ENCODE results near the gene USP25. TPM values are rescaled to one million over a fixed set of nuclear protein-coding genes. Genes with fewer than 3 reads are reported as not detected.

The USP25 gene
- total RNA-seq, 2 experiments from 2014 or later: 31.8 to 35.8 TPM

DNA sequence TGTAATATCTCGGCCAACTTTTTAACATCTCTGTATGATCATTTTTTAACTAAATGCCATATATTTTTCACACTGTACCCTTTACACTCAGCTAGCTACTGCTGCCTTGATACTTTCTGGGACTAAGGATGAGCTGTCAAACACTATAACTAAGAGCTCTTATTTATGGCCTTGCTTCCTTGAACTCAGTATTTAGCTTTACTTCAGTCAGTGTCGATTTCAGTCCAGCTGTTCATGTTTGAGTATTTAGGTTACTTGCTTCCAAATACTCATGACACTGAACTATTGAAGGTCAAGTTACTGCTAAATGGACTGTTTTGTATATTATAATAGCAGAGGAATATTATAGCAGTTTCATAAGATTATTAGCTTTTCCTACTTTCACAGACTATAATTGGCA, 25.9 kb upstream of the USP25 start:
- CTCF ChIA-PET: interaction anchor here (0.8 kb wide), 1 partner anchor 123 kb away, joined by 3 read pairs; no protein-coding TSS in a partner anchor
- intact Hi-C loops (cut with DNase I, micrococcal nuclease): no loop called here
- Mint-ChIP-seq H3K27me3 (no peaks in the 10 kb centered on the region), H3K27ac (no peak overlapping the region), H3K36me3 (ENCODE audit: low read depth) (no peaks in the 10 kb centered on the region), H3K4me1 (no peaks in the 10 kb centered on the region), H3K9me3 (ENCODE audit: low read depth) (peaks cover 10% of the 10 kb centered on the region), H3K4me3 (no peak overlapping the region)
- ATAC-seq: no peak
- POLR2A ChIA-PET: no interaction called here
- DNase-seq: no peak

DNA sequence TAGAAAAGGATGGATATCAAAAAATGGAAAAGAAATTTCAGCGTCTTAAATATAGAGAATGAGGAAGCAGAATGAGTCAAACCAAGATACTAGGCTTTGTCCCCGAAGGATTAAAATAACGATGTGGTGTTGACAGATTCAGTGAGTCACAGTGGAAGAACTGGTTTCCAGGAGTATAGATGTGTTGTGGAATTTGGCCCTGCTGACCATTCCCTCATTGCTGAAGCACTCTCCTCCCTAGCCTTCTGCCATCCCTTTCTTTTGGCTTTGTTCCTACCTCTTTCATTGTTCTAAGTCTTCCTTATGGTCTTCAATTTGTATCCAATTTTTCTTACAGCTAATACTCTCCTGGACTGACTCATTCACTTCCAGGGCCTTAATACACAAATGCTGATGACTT, 23.1 kb upstream of the USP25 start:
- H3K27ac Mint-ChIP-seq: no peak overlapping the region
- no peaks in the 10 kb centered on the region for H3K36me3 Mint-ChIP-seq (ENCODE audit: low read depth)
- H3K4me3 Mint-ChIP-seq: no peak overlapping the region
- POLR2A ChIA-PET: no interaction called here
- H3K9me3 Mint-ChIP-seq (ENCODE audit: low read depth): peaks cover 9% of the 10 kb centered on the region
- H3K27me3 Mint-ChIP-seq: peaks cover 4% of the 10 kb centered on the region
- H3K4me1 Mint-ChIP-seq: no peaks in the 10 kb centered on the region
- ATAC-seq (no peak), DNase-seq (no peak)
- CTCF ChIA-PET: no interaction called here
- intact Hi-C loops (cut with DNase I, micrococcal nuclease): no loop called here

DNA sequence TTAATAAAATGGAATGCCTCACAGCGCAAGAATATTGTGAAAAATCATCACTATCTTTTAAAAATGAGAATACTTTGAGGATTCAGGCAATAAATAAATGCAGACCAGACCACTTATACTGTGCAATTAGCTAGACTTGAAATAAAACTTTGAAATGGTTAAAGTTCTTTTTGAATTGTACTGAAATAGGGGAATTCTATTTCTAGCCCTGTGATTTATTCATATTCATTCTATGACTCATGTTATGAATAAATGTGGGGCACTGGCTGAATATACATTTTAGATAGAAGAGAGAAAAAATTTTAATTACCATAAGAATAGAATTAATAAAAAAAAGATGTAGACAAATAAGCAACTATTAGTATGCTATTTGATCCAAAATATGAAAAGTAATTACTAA, 16.4 kb upstream of the USP25 start:
- Mint-ChIP-seq H3K36me3 (ENCODE audit: low read depth) (no peaks in the 10 kb centered on the region), H3K9me3 (ENCODE audit: low read depth) (no peaks in the 10 kb centered on the region), H3K4me3 (no peak overlapping the region), H3K4me1 (no peaks in the 10 kb centered on the region), H3K27me3 (peaks cover 4% of the 10 kb centered on the region), H3K27ac (no peak overlapping the region)
- ChIA-PET CTCF (no interaction called here), POLR2A (no interaction called here)
- intact Hi-C loops (cut with DNase I, micrococcal nuclease): loop anchor here in 1 of 2 experiments (10.0 kb wide), 1 partner anchor 1609 kb away; no protein-coding TSS in a partner anchor
- no peak for DNase-seq
- ATAC-seq: no peak

DNA sequence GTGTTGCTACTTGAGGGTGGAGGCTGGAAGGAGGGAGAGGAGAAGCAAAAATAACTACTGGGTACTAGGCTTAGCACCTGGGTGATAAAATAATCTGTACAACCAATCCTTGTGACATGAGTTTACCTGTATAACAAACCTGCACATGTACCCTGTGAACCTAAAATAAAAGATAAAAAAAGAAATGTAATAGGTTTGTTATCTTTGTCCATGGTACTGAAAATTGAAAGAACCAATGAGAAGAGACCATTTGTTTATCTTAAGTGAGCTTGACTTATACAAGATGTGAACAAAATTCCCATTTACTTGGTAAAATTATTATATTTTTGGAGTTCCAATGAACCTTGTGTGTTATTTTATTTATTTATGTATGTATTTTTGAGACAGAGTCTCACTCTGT, 11.1 kb upstream of the USP25 start:
- intact Hi-C loops (cut with DNase I, micrococcal nuclease): loop anchor here in 1 of 2 experiments (10.0 kb wide), 1 partner anchor 1614 kb away; no protein-coding TSS in a partner anchor
- ChIA-PET CTCF (no interaction called here), POLR2A (no interaction called here)
- H3K4me3 Mint-ChIP-seq: no peak overlapping the region
- DNase-seq: no peak
- no peaks in the 10 kb centered on the region for H3K4me1 Mint-ChIP-seq
- H3K27me3 Mint-ChIP-seq: no peaks in the 10 kb centered on the region
- H3K36me3 Mint-ChIP-seq (ENCODE audit: low read depth): no peaks in the 10 kb centered on the region
- H3K27ac Mint-ChIP-seq: no peak overlapping the region
- H3K9me3 Mint-ChIP-seq (ENCODE audit: low read depth): peaks cover 4% of the 10 kb centered on the region
- ATAC-seq: no peak

DNA sequence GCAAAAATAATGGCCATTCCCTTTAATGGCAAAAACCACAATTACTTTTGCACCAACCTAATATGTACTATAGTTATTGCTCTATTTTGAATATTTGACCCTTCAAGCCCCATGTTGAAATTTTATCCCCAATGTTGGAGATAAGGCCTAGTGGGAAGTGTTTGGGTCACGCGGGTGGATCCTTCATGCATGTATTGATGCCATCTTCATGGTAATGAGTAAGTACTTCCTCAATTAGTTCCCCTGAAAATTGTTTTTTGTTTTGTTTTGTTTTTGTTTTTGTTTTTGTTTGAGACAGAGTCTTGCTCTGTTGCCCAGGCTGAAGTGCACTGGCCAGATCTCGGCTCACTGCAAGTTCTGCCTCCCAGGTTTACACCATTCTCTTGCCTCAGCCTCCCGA, 9.8 kb upstream of the USP25 start:
- H3K4me3 Mint-ChIP-seq: no peak overlapping the region
- no peaks in the 10 kb centered on the region for H3K27me3 Mint-ChIP-seq
- no peak for ATAC-seq
- no peaks in the 10 kb centered on the region for H3K36me3 Mint-ChIP-seq (ENCODE audit: low read depth)
- POLR2A ChIA-PET: no interaction called here
- intact Hi-C loops (cut with DNase I, micrococcal nuclease): loop anchor here in 1 of 2 experiments (10.0 kb wide), 1 partner anchor 1615 kb away; no protein-coding TSS in a partner anchor
- H3K9me3 Mint-ChIP-seq (ENCODE audit: low read depth): peaks cover 4% of the 10 kb centered on the region
- CTCF ChIA-PET: no interaction called here
- no peak for DNase-seq
- H3K4me1 Mint-ChIP-seq: no peaks in the 10 kb centered on the region
- no peak overlapping the region for H3K27ac Mint-ChIP-seq

DNA sequence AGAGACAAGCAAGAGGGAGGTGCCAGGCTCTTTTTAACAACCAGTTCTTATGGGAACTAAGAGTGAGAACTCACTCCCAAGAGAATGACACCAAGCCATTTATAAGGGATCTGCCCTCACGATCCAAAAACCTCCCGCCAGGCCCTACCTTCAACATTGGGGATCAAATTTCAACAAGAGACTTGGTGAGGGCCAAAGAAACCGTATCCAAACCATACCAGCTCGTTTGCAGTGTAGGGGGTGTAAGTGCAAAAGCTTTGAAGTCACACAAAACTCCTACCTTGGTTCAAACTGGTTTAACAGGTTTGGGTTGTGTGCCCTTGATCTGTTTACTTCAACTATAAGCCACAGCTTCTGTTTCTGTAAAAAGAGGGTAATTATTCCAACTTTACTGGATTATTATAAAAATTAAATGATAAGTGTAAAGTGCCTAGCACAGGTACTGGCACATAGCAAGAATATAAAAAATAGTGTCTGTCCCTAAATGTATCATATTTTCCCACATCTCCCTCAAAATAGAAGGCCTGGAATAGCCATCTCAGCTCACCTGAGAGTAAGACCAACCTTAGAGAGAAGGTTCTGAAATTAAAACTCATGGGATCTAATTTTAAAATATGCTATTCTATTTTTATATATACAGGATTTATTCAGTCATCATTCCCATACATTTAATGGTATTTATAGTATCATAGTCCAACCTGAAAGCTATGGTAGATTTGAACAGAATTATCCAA, 7.0 kb upstream of the USP25 start:
- ATAC-seq (no peak), DNase-seq (no peak)
- intact Hi-C loops (cut with DNase I, micrococcal nuclease): no loop called here
- Mint-ChIP-seq H3K36me3 (ENCODE audit: low read depth) (no peaks in the 10 kb centered on the region), H3K4me3 (no peak overlapping the region), H3K4me1 (no peaks in the 10 kb centered on the region), H3K27me3 (peaks cover 2% of the 10 kb centered on the region), H3K9me3 (ENCODE audit: low read depth) (peaks cover 4% of the 10 kb centered on the region), H3K27ac (no peak overlapping the region)
- ChIA-PET POLR2A (no interaction called here), CTCF (no interaction called here)

DNA sequence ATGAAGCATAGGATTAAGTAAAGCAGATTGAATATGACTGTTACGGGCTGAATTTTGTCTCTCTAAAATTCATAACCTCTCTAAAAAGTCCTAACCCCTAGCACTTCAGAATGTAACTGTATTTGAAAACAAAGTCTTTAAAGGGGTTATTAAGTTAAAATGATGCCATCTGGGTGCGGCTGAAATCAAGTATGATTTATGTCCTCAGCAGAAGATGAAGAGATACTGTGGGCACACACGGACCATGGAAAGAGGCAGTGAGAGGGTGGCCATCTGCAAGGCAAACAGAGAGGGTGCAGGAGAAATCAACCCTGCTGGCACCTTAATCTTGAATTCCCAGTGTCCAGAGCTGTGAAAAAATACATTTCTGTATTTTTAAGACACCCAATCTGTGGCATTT, 3.8 kb upstream of the USP25 start:
- CTCF ChIA-PET: no interaction called here
- Mint-ChIP-seq H3K4me3 (no peak overlapping the region), H3K9me3 (ENCODE audit: low read depth) (peaks cover 4% of the 10 kb centered on the region), H3K4me1 (no peaks in the 10 kb centered on the region), H3K36me3 (ENCODE audit: low read depth) (no peaks in the 10 kb centered on the region), H3K27ac (no peak overlapping the region), H3K27me3 (peaks cover 4% of the 10 kb centered on the region)
- ATAC-seq (no peak), DNase-seq (no peak)
- POLR2A ChIA-PET: no interaction called here
- intact Hi-C loops (cut with DNase I, micrococcal nuclease): no loop called here

DNA sequence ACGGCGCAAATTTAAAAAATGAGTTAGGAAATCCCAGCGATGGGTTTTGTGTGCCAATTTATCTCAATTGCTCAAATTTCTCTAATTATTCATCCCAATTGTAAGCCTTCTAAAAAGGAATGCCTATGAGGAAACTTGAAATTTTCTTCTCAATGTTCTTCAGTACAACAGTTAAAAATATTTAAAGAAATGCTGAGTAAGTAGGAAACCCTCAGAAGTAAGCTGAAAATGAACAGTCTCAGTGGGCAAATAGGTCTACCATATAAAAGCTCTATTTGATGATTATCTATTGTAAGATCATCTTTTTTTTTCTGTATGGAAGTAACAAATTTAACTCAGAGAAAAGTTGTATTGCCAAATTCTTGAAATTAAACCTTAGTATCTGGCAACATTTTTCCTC, 1.7 kb upstream of the USP25 start:
- intact Hi-C loops (cut with DNase I, micrococcal nuclease): loop anchor here in 1 of 2 experiments (2.0 kb wide), 1 partner anchor 1511 kb away; the partner anchor contains the start of gene RBM11
- ChIA-PET POLR2A (interaction anchor here (0.7 kb wide), 1 partner anchor 479 kb away, joined by 3 read pairs; no protein-coding TSS in a partner anchor), CTCF (interaction anchor here (0.9 to 1.4 kb wide), 3 partner anchors 14 to 35 kb away, joined by 3 to 4 read pairs (median 4); no protein-coding TSS in a partner anchor)
- Mint-ChIP-seq H3K36me3 (ENCODE audit: low read depth) (no peaks in the 10 kb centered on the region), H3K27me3 (peaks cover 4% of the 10 kb centered on the region), H3K4me1 (peaks cover 9% of the 10 kb centered on the region), H3K4me3 (no peak overlapping the region), H3K27ac (no peak overlapping the region), H3K9me3 (ENCODE audit: low read depth) (no peaks in the 10 kb centered on the region)
- DNase-seq: no peak
- ATAC-seq: no peak

DNA sequence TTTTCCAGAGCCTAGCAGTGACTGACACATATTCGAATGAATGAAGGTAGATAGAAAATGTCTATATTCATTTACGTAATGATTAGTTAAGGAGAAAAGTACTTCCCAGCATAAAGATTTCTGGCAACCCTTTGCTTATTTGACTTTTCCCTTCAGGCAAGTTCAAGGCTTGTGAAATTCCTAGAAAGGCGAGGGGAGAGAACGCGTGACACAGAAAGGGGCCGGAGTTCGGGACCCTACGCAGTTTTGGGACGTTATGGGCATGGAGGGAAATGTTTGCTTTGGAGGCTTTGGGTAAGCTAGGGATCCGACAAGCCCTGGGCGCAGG, 472 bp upstream of the USP25 start:
- H3K9me3 Mint-ChIP-seq (ENCODE audit: low read depth): no peaks in the 10 kb centered on the region
- DNase-seq (no peak), ATAC-seq (no peak)
- ChIA-PET POLR2A (no interaction called here), CTCF (no interaction called here)
- H3K36me3 Mint-ChIP-seq (ENCODE audit: low read depth): no peaks in the 10 kb centered on the region
- H3K4me3 Mint-ChIP-seq: peak overlapping the region; percentile 64
- peaks cover 4% of the 10 kb centered on the region for H3K27me3 Mint-ChIP-seq
- peaks cover 22% of the 10 kb centered on the region for H3K4me1 Mint-ChIP-seq
- H3K27ac Mint-ChIP-seq: no peak overlapping the region
- intact Hi-C loops (cut with DNase I, micrococcal nuclease): loop anchor here in 1 of 2 experiments (2.0 kb wide), 1 partner anchor 1513 kb away; the partner anchor contains the start of gene RBM11

DNA sequence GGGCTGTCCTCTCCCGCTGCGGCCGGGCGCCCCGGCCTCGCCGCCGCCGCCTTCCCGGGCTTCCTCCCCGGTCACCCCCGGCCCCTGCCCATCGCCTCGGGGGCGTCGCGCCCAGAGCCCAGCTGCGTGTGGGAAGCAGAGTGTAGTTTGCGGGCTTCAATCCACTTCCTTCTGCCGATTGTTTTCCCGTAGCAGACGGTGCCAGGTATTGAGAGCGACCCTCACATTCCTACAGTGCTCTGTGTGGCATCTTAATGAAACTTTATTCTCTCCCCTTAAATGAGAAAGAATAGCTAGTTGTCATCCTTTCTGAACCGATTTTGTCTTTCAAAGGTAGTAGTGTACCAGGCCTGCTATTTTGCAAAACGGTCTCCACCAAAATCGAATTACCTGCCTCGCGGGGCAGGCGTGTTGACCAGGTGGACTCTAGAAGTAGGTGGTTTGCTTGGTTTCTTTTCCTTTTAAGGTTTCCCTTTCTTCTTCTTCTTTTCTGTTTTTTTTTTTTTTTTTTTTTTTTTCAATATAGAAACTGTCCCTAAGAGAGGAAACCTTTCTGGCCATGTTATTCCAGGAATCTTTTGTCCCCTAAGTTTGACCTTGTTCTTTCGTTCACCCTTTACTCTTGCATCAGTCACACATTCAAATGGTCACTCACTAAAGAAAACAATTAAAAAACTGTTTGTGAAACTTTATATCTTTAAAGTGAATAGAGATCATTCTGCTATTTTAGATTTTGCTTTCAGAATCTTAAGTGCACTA, 881 bp downstream of the USP25 start:
- peak; percentile 2 for ATAC-seq
- H3K27me3 Mint-ChIP-seq: peaks cover 4% of the 10 kb centered on the region
- H3K4me1 Mint-ChIP-seq: peaks cover 33% of the 10 kb centered on the region
- no peak for DNase-seq
- H3K27ac Mint-ChIP-seq: peak overlapping the region; percentile 90
- no peaks in the 10 kb centered on the region for H3K9me3 Mint-ChIP-seq (ENCODE audit: low read depth)
- intact Hi-C loops (cut with DNase I, micrococcal nuclease): loop anchor here (1.0 to 10.0 kb wide), 10 partner anchors 67 to 1882 kb away; partner anchors contain the start of genes NRIP1 (in 2 of the 2), BTG3 (in 1 of the 2), HSPA13 (in 1 of the 2) and SAMSN1 (in 1 of the 2)
- H3K4me3 Mint-ChIP-seq: peak overlapping the region; percentile 90
- ChIA-PET POLR2A (no interaction called here), CTCF (no interaction called here)
- H3K36me3 Mint-ChIP-seq (ENCODE audit: low read depth): no peaks in the 10 kb centered on the region

DNA sequence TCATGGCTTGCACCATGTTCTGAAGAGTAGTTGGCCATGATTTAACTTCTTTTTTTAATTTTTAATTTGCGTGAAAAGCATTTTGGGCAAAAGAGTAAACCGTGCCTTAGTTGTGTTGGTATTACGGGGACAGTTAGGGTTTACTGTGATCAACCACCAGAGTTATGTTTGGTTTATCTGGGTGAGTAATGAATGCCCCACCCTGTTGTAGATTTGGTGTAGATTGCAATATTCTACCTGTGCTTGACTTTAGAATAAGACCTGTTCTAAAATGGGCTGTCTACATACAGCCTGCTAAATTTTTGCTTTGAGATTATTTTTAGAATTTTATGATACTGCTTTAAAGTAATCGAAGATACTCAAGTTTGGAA, 1.4 kb downstream of the USP25 start:
- Mint-ChIP-seq H3K27ac (peak overlapping the region; percentile 90), H3K36me3 (ENCODE audit: low read depth) (no peaks in the 10 kb centered on the region), H3K4me3 (peak overlapping the region; percentile 90), H3K27me3 (peaks cover 4% of the 10 kb centered on the region), H3K9me3 (ENCODE audit: low read depth) (no peaks in the 10 kb centered on the region), H3K4me1 (peaks cover 39% of the 10 kb centered on the region)
- CTCF ChIA-PET: no interaction called here
- intact Hi-C loops (cut with DNase I, micrococcal nuclease): loop anchor here (2.0 to 10.0 kb wide), 9 partner anchors 66 to 1881 kb away; partner anchors contain the start of genes NRIP1 (in 2 of the 2), BTG3 (in 1 of the 2) and SAMSN1 (in 1 of the 2)
- DNase-seq (no peak), ATAC-seq (peak; percentile 16)
- POLR2A ChIA-PET: no interaction called here
